NCI-H510A (cell line): ENCODE measurements around the gene CCR4.
A peak's percentile ranks its signal among the peaks of the same experiment; 100 is the strongest.
"Not testable (repeated sequence)": the region's sequence is repeated elsewhere in the genome, so short reads cannot be mapped to it uniquely, and the experiment has no call there.

Source experiments
- DNase-seq: peaks from one replicate; lab custom pipeline; 2025; lab: John Stamatoyannopoulos, UW

Gene CCR4

DNA sequence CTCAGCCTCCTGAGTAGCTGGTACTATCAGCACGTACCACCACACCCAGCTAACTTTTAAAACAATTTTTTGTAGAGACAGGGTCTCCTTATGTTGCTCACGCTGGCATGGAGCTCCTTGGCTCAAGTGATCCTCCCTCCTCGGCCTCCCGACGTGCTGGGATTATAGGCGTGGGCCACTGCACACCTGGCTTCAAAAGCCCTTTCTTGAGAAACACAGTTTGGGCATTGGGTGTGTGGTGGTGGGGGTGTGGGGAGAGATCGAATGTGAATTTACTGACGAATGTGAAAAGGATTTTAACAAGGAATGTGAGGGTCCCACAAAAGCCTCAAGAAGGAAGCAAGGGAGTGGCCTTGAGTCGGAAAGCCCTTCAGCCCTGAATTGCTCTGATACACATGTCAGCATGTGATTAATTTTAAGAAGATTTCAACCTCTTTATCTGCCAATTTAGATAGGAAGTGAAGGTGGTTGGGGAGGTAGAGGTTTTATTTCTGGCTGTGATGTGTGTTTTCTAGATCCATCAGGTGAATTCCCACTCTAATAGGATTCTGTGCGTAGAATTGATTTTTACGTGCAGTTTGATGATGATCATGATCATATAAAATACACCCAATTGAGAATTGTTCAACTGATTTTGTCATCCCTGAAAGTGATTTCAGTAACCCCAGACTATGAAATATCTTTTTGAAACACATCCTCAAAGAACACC, 1.1 kb downstream of the CCR4 start:
- DNase-seq, result no peak

DNA sequence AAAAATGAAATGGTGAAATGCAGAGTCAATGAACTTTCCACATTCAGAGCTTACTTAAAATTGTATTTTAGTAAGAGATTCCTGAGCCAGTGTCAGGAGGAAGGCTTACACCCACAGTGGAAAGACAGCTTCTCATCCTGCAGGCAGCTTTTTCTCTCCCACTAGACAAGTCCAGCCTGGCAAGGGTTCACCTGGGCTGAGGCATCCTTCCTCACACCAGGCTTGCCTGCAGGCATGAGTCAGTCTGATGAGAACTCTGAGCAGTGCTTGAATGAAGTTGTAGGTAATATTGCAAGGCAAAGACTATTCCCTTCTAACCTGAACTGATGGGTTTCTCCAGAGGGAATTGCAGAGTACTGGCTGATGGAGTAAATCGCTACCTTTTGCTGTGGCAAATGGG, 3.1 kb downstream of the CCR4 start:
- DNase-seq, result no peak

DNA sequence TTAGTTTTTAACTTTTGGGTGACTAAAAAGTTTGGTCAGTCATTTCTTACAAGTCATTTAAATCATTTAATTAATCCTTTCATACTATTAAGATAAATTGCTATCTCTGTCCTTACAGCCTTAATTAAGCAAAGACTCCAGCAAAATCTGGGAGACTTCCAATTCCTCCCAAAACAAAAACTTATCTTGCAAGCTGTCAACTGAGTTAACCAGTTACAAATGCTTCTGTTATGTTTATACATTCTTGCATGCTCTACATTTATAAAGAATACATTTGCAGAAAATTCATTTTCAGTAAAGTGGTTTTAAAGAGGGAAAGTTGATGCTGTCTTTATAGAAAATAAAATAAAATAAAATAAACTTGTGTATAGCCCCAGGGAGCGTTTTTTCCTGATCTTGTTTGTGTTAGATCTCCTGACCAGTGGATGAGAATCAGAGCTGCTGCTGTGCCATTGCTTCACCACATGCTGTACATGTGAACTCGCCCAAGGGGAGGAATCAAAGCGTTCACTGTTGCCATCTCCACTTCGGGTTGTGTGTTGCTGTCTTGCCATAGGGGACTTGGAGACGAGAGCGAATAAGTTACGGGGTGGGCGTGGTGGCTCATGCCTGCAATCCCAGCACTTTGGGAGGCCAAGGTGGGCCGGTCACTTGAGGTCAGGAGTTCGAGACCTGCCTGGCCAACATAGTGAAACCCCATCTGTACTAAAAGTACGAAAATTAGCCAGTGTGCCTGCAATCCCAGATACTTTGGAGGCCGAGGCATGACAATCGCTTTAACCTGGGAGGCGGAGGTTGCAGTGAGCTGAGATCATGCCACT, 5.5 kb downstream of the CCR4 start:
- no peak for DNase-seq

DNA sequence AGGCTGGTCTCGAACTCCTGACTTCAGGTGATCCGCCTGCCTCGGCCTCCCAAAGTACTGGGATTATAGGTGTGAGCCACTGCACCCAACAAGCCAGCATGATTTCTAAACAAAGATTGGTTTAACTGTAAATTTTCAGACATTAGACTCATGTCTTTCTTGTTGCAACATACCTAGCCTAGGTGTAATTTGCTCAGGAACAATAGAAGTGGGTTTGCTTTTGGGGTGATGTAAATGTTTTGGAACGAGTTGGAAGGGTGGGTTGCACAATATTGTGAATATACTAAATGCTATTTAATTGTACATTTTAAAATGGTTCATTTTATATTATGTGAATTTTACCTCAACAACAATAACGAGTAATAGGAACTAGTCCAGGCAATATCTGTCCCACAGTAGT, 7.1 kb downstream of the CCR4 start:
- DNase-seq, result no peak

DNA sequence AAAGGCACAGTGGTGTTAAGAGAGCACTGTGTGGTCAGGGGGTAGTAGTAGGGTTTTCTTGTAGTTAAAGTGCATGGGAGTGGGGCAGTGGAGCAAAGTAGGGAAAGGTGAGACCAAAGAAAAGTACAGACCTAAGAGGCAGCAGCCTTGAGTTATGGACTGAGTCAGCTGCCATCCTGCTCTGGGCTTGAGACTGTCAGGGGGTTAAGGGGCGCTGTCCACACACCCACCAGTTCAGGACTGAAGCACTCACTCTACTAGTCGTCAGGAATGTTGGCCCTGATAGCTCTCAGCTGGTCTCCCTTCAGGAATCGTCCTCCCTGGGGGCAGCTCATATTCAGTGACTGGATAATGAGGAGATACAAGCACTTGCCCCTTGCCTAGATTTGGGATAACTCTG, 7.9 kb downstream of the CCR4 start:
- DNase-seq, result no peak

DNA sequence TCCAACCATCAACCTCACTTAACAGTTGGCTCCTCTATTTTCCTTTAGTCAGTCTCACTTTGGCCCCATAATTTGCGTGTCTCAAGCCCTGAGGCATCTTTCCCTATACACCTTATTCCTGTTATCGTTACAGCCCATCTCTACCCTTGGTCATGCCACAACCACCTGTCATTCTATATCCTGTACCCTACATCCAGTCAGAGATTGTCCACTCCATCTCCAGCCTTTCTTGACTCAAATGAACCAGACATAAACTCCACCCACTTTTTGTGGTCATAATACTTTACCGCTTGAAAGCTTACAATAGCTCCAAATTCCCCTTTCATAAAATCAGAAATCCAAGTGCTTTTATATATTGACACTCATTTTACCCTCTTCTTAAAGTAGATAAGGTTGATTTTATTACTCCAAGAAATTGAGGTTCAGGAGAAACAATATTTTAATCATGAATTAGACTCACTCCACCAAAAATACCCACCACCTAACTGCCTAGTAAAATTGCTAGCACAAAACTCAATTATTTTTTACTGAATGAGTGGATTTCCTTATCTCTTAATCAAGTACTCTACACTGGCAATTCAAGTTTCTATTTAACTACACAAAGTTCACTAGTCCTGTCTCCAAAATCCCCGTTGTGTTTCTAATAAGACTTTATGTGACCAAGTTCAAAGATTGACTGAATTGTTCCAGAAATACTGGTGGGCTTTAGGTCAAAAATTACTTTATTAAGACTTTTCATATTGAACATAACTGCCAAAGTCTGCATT, 9.1 kb downstream of the CCR4 start:
- DNase-seq, result no peak

DNA sequence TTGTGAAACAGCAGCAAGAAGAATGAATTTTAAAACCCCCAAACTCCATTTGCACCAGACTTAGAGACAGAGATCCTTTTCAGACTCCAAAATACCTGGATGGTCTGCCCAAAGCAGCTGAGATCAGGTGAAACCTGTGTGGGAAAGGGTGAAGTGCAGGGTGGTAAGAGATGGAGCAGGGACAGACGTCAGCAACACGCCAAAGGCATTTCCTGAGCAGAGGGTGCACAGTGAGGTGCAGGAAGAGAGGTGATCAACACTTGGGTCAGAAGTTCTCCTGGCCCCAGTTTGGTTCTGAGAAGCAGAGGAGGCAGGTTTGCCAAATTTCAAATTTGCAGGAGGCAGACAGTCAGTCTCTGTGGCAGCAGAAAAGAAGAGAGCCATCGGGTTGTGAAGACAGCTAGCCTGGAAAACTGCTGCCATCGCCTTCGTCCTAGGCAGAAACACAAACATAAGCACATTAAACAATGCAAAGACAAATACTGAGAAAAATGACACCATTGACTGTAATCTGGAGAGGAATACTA, 9.8 kb downstream of the CCR4 start:
- DNase-seq, result no peak

DNA sequence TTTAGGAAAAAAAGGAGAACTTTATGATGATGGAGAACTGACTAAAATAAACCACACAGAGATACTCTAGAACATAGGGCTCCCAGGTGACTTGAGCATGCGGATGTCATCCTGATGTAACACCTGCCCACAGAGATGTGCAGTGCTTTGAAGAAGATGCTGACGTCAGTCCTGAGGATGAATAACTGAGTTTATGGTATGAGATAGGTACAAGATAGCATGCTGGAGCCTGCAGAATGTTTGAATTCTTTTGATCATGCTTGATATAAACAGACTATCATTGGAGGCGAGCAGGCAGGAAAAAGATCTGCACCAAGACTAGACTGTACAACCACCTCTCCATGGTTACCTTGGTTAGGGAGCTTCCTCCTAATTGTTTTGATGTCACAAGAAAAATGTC, 12.4 kb downstream of the CCR4 start:
- no peak for DNase-seq

DNA sequence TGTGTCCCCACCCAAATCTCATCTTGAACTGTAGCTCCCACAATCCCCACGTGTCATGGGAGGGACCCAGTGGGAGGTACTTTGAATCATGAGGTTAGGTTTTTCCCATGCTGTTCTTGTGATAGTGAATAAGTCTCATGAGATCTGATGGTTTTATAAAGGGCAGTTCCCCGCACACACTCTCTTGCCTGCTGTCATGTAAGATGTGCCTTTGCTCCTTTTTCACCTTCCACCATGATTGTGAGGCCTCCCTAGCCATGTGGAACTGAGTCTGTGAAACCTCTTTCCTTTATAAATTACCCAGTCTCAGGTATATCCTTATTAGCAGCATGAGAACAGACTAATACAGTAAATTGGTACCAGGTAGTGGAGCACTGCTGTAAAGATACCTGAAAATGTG, 13.3 kb downstream of the CCR4 start:
- DNase-seq, result not testable (repeated sequence)

DNA sequence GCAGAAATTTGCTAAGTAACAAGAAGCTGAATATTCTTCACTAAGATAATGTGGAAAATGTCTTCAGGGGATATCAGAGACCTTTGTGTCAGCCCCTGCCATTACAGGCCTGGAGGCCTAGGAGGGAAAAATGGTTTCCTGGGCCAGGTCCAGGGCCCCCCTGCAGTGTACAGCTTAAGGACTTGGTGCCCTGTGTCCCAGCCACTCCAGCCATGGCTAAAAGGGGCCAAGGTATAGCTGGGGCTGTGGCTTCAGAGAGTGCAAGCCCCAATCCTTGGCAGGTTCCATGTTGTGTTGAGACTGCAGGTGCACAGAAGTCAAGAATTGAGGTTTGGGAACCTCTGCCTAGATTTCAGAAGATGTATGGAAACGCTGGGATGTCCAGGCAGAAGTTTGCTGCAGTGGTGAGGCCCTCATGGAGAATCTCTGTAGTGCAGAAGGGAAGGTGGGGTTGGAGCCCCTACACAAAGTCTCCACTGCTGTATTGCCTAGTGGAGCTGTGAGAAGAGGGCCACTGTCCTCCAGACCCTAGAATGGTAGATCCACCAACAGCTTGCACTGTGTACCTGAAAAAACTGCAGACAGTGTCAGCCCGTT, 14.3 kb downstream of the CCR4 start:
- not testable (repeated sequence) for DNase-seq

DNA sequence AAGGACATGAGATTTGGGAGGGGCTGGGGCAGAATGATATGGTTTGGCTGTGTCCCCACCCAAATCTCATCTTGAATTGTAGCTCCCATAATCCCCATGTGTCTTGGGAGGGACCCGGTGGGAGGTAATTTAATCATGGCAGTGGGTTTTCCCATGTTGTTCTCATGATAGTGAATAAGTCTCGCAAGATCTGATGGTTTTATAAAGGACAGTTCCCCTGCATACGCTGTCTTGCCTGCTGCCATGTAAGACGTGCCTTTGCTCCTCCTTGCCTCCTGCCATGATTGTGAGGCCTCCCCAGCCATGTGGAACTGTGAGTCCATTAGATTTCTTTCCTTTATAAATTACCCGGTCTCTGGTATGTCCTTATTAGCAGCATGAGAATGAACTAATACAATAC, 15.2 kb downstream of the CCR4 start:
- DNase-seq, result not testable (repeated sequence)

DNA sequence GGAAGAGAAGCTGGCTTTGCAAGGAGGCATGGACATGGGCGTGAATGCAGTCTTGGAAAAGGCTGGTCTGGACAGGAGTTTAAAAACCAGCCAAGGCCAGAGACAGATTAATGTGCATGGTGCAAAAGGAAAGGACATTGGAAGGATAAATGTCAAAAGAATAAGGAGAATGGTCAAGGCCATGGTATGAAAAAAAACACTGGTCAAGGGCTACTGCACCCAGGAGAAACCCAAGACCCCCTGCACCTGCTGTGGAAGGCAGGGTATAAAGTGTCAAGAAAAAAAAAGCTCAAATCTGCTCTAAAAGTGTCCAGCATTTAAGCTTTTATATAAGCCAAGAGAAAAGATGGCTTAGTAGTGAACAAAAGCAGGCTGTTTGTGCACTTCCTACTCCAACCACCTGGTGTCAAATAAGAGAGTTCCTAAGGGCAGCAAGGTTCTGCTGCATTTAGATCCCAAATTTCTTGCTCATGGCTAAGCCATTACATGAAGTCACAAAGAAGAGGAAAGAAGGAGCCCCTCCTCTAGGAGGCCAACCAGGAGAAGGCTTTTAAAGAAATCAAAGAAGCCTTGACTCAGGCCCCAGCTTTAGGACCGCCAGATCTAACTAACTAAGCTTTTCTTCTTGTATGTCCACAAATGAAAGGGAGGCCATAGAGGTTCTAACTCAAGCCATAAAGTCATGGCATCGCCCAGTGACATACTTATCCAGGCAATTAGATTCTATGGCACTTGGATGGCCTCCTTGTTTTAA, 16.9 kb downstream of the CCR4 start:
- DNase-seq, result no peak

DNA sequence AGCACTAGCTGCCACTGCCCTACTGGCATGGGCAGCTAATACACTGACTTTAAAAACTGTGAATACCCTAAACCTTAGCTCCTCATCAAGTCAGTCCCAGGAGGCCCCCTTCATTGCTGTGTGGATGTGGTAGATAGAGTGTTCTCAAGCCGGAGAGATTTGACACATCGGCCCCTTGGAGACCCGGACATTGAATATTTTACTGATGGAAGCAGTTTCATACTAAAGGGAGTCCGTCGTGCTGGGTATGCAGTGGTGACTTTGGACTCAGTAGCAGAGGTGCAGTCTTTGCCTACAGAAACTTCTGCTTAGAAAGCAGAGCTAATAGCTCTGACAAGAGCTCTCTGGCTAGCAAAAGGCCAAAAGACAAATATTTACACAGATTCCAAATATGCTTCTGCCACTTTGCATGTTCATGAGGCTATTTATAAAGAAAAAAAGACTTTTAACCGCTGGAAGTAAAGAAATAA, 17.5 kb downstream of the CCR4 start:
- no peak for DNase-seq

DNA sequence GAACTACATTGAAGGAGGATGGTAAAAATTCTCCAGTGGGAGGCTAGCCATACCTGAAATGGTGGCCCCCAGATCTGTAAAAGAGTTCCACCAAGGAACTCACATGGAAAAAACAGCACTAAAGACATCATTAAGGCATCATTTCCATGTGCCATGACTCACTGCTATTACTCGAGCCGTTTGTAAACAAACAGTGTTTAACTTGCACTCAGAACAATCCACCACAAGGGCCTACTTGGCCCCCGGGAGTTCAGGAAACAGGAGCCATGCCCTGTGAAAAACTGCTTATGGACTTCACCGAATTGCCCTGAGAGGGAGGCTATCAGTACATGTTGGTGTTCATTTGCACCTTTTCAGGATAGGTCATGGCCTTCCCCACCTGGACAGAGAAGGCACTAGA, 18.2 kb downstream of the CCR4 start:
- peak; percentile 53 for DNase-seq

DNA sequence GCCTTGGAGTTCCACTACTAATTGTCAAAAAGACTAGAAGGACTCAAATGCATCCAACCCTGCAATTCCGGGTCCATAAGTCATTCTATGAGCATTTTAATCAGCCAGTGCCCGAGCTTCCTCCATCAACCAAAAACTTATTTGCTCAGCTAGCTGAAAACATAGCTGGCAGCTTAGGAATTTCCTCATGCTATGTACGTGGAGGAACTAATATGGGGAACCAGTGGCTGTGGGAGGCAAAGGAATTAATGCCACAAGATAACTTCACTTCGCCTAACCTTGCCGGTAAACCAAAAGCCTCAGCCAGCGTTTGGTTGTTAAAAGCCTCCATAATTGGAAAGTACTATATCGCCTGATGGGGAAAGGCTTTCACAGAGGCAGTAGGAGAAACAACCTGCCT, 19.8 kb downstream of the CCR4 start:
- DNase-seq, result not testable (repeated sequence)

DNA sequence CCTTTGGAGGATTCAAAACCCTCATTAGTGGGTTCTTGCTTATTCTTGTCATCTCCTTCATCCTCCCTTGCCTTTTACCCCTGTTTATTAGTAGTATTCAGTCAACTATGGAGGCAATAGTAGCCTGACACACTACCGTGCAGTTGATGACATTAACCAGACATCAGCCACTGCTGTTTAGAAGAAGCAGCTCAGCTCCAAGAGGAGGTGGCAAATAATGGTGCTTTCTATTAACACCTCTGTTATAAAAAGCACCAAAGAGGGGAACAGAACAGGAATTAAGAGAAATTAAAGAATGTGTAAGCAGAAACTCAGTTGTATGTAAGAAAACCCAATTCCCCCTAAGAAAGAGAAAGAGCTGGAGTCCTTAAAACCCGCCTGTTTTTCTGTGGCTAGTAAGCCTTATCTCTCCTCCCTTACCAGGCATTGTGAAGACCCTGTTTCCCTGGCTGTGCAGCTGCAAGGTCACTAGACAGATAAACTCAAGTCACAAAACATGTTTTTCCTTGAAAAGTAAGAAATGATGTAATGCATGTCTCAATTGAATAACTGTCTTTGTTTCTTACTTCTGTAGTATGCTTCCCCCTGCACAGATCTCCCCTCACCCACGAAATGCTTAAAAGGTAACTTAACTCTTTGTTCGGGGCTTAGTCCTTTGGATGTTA, 21.2 kb downstream of the CCR4 start:
- DNase-seq, result no peak

DNA sequence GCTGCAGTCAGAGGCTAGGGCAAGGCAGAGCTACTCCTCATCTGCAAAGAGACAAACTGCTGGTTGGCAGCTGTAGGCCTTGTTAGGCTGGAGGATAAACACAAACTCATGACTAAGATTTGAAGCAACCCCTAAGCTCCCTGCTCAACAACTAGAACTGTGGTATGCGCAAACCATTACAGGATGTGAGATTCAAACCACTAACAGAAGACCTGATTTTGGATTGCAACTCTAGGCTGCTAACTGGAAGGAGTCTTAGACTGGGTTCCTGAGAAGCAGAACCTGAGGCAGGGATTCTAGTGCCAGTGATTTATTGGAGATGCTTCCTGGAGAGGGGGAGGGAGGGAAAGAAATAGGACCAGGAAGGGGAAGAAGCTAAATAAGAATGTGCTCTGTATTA, 22.5 kb downstream of the CCR4 start:
- DNase-seq, result no peak

DNA sequence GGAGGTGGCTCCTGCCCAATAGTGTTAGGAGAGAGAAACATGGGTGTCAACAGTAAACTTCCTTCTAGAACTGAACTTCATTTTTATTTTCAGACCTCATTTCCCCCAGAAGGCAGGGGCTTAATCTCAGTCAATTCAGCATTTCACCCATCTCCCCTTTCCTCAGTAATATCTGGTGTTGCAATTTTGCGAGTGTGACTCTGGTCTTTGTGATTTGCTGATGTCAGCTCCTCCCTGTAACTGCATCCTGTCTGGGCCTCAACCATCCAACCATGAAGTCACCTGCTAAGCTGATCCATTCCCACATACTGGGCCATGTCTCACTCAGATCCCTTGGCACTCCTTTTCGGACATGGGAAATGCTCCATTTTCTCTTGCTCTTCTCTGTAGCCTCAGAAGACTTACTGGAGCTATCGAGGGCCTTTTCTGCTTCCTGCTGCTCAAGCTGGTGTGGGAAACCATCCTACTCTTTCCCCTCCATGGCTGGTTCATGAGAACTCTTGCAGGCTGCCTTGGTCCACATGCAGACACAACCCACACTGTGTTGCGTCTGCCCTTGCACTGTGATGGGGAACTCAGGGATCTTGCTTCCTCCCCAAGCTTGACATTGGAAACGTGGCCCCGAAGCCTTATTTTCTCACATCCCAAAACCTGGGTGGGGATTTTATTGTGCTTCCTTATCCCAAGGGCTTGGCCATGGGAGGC, 24.6 kb downstream of the CCR4 start:
- no peak for DNase-seq

DNA sequence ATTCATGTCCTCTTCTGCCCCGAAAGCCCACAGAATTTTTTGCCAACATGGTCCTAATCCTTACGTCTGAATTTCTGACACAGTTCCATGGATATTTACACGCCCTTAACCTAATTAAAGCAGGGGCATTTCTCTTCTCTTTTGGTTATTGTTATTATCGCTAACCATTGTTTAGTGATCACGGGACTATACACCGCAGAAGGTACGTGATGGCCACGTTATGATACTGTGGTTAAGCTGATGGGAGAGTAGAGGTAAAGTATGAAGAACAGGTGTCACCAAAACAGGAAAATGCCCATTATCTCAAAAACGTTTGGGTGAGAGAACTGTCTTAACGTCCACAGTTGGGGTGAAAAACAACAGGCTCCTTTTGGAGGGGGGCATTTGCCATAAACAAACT, 26.4 kb downstream of the CCR4 start:
- DNase-seq, result no peak

DNA sequence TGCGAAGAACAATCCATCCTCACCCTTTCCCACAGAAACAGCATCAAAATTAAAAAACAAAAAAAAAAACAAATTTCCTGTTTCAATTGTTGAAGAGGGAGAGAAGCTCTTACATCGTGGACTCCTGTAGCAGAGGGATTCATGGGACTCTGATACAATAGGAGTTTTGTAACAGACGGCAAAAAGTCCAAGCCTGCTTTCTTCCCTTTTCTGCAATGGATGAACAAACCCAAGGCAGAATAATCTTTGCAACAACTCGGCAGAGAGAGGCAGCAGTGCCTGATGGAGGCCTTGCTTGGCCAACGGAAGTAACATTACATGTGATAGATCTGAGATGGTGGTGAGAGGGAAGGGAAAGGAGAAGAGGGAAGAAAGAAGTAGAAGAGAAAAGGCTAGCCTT, 26.9 kb downstream of the CCR4 start:
- no peak for DNase-seq
